ENCODE results near the gene EHMT2.

GRCh38 chr6:31869343-31869742 lies 28.2 kb downstream of the EHMT2 start:
- TF ChIP-seq CTCF (optimal IDR thresholded peaks at IDR 0.05 in 1 of 3, IDR thresholded peaks at IDR 0.05 in 1 of 3, conservative IDR thresholded peaks at IDR 0.05 in 1 of 3; ENCODE audit: extremely low read depth in 1 of 3, insufficient read depth in 2 of 3, low read length in 3 of 3) (no peak), EZH2 (IDR thresholded peaks at IDR 0.05; ENCODE audit: low read length) (no peak)
